ENCODE measurements around the gene CAMK1D.

DNA sequence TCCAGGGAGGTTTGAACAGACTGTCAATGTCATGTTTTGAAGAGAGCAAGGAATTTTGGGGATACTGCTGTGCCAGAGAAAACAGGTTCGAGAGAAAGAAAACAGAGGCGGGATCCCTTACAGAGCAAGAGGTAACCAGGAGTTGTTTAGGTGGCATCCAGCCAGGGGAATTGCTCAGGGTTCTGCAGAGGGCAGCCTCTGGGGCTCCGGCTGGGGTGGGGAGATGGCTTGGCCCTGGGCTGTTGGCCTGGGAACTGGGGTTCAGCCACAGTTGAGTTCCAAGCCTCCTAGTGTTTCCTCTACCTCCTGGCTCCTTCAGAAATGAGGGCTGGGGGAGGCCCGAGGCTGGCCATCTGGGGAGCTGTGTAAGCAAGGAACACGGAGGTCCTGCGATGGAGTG, 68.0 kb downstream of the CAMK1D start:
- TF ChIP-seq POLR2A (IDR thresholded peaks at IDR 0.05) = no peak
- TF ChIP-seq, protein P1, sequence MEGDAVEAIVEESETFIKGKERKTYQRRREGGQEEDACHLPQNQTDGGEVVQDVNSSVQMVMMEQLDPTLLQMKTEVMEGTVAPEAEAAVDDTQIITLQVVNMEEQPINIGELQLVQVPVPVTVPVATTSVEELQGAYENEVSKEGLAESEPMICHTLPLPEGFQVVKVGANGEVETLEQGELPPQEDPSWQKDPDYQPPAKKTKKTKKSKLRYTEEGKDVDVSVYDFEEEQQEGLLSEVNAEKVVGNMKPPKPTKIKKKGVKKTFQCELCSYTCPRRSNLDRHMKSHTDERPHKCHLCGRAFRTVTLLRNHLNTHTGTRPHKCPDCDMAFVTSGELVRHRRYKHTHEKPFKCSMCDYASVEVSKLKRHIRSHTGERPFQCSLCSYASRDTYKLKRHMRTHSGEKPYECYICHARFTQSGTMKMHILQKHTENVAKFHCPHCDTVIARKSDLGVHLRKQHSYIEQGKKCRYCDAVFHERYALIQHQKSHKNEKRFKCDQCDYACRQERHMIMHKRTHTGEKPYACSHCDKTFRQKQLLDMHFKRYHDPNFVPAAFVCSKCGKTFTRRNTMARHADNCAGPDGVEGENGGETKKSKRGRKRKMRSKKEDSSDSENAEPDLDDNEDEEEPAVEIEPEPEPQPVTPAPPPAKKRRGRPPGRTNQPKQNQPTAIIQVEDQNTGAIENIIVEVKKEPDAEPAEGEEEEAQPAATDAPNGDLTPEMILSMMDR (IDR thresholded peaks at IDR 0.05) = no peak
